HL-60 (cell line): ENCODE measurements around the gene SPATS2.

Experiments
- DNase-seq, 2 experiments: peaks; one replicate each; pipeline ENCODE4 v3.0.0-alpha.2; 2010 to 2020; ENCODE audit warnings: low read depth in 1 of 2, low spot score in 1 of 2
- H3K27ac ChIP-seq: fragments of 250-450 bp; sonication (Bioruptor Pico); replicated peaks from 2 replicates; pipeline ENCODE4 v1.5.1; 2020; ENCODE audit warnings: mild to moderate bottlenecking, moderate library complexity
- H3K27me3 ChIP-seq: fragments of 250-450 bp; sonication (Bioruptor Pico); 2 replicates; pipeline ENCODE4 v1.5.1; 2021; ENCODE audit warnings: mild to moderate bottlenecking, moderate library complexity; ENCODE audit not compliant: insufficient read depth, poor library complexity, severe bottlenecking
- H3K4me3 ChIP-seq: replicated peaks from 2 replicates; pipeline ENCODE4 v1.5.1; 2011; ENCODE audit warnings: mild to moderate bottlenecking, control low read depth, low read length; ENCODE audit not compliant: insufficient read depth
- GABPA ChIP-seq: IDR thresholded peaks from 2 replicates; pipeline ENCODE4 v1.6.1; 2012; ENCODE audit warnings: low read depth
- POLR2AphosphoS5 ChIP-seq: IDR thresholded peaks from 2 replicates; pipeline ENCODE4 v1.6.1; 2012; ENCODE audit warnings: low read depth
- SPI1 ChIP-seq: IDR thresholded peaks from 2 replicates; pipeline ENCODE4 v1.6.1; 2012; ENCODE audit warnings: low read depth, mild to moderate bottlenecking, borderline replicate concordance
- TF ChIP-seq, protein P1 (sequence below): IDR thresholded peaks from one replicate; pipeline ENCODE4 v1.5.1; 2011; ENCODE audit warnings: low read length, control low read depth, inconsistent platforms; ENCODE audit not compliant: insufficient read depth
- TF ChIP-seq, protein P2 (sequence below): IDR thresholded peaks from 2 replicates; pipeline ENCODE4 v1.6.1; 2012; ENCODE audit warnings: low read depth; ENCODE audit not compliant: insufficient replicate concordance

The SPATS2 gene

DNA sequence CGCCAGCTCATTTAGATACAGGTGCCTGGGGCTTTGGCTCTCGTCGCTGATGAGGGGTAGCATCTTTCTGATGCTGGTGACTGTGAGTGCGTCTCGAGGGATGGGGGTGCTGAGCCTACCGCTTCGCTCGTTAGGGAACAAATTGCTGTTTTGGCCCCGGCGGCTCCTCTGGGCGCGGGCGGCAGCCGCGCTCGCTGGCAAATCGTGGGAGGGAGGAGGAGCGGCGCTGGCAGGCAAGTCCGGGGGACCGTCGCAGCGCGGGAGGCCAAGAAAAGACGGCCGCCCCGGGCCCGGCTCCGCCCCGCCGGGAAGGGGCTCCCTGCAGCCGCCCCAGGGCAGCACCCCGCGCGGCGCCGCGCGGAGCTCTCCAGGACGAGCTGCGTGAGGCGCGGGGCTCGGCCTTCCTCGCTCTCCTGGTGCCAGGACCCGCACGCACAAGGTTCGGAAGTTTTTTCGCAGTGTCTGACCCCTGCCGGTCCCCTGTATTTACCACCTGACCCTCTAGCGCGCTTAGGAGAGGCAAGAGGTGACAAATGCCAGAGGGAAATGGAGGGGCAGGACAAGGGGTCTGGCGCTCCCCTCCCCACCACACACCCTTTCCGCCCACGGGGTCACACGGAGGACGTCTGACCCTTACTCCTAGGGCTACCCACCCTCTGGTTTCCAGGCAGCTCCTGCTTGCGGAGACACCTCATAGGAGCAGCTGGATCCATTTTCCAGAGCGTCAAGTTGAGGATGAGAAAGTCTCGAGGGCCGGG lies 170.7 kb downstream of the SPATS2 start:
- H3K4me3 ChIP-seq, result peak overlapping the region; percentile 28
- peaks cover 24% of the 10 kb centered on the region for H3K27me3 ChIP-seq
- no peak for TF ChIP-seq POLR2AphosphoS5
- TF ChIP-seq SPI1, result no peak
- no peak for TF ChIP-seq GABPA
- TF ChIP-seq, protein P1, sequence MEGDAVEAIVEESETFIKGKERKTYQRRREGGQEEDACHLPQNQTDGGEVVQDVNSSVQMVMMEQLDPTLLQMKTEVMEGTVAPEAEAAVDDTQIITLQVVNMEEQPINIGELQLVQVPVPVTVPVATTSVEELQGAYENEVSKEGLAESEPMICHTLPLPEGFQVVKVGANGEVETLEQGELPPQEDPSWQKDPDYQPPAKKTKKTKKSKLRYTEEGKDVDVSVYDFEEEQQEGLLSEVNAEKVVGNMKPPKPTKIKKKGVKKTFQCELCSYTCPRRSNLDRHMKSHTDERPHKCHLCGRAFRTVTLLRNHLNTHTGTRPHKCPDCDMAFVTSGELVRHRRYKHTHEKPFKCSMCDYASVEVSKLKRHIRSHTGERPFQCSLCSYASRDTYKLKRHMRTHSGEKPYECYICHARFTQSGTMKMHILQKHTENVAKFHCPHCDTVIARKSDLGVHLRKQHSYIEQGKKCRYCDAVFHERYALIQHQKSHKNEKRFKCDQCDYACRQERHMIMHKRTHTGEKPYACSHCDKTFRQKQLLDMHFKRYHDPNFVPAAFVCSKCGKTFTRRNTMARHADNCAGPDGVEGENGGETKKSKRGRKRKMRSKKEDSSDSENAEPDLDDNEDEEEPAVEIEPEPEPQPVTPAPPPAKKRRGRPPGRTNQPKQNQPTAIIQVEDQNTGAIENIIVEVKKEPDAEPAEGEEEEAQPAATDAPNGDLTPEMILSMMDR, result no peak
- H3K27ac ChIP-seq, result no peak overlapping the region
- peak in 1 of 2 experiments; percentile 35 for DNase-seq

DNA sequence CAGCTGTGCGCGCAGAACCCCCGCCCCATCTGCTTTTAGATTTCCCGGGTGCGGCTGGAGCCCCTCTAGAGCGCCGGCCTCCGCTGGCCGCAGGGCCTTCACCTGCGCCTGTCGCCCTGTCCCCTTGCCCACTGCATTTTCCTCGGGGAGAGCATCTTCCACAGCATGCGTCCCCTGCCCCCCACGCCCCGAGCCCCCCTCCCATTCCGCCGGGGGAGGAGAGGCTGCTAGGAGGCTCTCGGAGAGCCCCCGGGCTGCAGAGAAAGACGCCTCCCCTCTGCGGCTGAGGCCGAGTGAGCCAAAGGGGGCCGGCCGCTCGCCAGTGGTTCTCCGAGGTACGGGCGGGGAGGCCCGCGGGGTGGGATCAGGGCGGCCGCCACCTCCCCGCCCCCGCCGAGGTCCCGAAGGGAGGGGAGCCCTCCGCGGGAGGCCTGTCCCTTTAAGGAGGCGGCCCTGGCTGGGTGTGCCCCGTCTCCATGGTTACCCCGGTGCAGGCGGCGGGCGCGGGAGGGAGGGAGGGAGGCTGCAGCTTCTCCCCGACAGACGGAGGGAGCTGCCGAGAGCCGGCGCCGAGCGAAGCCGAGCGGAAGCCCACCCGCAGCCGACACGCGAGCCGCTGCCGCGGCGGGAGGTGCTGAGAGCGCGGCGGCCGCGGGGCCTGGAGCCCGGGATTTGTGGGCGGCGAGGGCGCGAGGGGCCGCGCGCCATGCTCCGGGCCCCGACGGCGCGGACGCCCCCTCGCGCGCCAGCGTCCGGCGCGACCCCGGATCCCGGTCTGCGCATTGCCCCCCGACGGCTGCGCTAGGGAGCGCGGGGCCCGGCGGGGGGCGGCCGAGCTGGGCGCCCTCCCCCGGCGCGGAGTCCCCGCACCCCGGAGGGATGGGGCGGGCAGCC lies 171.5 kb downstream of the SPATS2 start, which contains the start of gene KCNH3:
Gene KCNH3 (plus strand): TSS at position 521 of the 894 bp plus-strand sequence. CDS start 387 bp downstream, outside the sequence.
- Histone ChIP-seq H3K27me3 (peaks cover 24% of the 10 kb centered on the region), H3K4me3 (peak within 1 kb of the TSS; percentile 28), H3K27ac (no peak within 1 kb of the TSS)
- TF ChIP-seq, protein P1, result no peak
- TF ChIP-seq GABPA, result no peak
- TF ChIP-seq, protein P2, sequence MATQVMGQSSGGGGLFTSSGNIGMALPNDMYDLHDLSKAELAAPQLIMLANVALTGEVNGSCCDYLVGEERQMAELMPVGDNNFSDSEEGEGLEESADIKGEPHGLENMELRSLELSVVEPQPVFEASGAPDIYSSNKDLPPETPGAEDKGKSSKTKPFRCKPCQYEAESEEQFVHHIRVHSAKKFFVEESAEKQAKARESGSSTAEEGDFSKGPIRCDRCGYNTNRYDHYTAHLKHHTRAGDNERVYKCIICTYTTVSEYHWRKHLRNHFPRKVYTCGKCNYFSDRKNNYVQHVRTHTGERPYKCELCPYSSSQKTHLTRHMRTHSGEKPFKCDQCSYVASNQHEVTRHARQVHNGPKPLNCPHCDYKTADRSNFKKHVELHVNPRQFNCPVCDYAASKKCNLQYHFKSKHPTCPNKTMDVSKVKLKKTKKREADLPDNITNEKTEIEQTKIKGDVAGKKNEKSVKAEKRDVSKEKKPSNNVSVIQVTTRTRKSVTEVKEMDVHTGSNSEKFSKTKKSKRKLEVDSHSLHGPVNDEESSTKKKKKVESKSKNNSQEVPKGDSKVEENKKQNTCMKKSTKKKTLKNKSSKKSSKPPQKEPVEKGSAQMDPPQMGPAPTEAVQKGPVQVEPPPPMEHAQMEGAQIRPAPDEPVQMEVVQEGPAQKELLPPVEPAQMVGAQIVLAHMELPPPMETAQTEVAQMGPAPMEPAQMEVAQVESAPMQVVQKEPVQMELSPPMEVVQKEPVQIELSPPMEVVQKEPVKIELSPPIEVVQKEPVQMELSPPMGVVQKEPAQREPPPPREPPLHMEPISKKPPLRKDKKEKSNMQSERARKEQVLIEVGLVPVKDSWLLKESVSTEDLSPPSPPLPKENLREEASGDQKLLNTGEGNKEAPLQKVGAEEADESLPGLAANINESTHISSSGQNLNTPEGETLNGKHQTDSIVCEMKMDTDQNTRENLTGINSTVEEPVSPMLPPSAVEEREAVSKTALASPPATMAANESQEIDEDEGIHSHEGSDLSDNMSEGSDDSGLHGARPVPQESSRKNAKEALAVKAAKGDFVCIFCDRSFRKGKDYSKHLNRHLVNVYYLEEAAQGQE, result no peak
- no peak for TF ChIP-seq SPI1
- no peak for TF ChIP-seq POLR2AphosphoS5
- peak; percentile 52 to 77 for DNase-seq

GRCh38 chr12:49539406-49540228 lies 172.4 kb downstream of the SPATS2 start:
- no peak for DNase-seq
- Histone ChIP-seq H3K27me3 (peaks cover 24% of the 10 kb centered on the region), H3K4me3 (no peak overlapping the region), H3K27ac (no peak overlapping the region)
- no peak for TF ChIP-seq SPI1
- TF ChIP-seq, protein P1, result no peak
- TF ChIP-seq, protein P2, result no peak
- TF ChIP-seq GABPA, result no peak
